Natural killer cell (primary cell): ENCODE results near the gene MUC12. TPM values are rescaled to one million over a fixed set of nuclear protein-coding genes. Genes with fewer than 3 reads are reported as not detected.
A peak's percentile ranks its signal among the peaks of the same experiment; 100 is the strongest.
"Not testable (repeated sequence)": the region's sequence is repeated elsewhere in the genome, so short reads cannot be mapped to it uniquely, and the experiment has no call there.

Source experiments
- ATAC-seq, 3 donors: fragments of 150-1000 bp in 2 of 3; fragments of 200-7000 bp in 1 of 3; cut with Tn5 transposase; 1 replicate in 1 of 3; 2 replicates in 2 of 3; pipeline ENCODE4 v1.10.0; 2021; ENCODE audit warnings: mild to moderate bottlenecking in 2 of 3, moderate library complexity in 2 of 3
- DNase-seq, 2 donors: peaks; one replicate each; pipeline versions ENCODE4 v3.0.0 to v3.0.0-alpha.2; 2013 to 2021; ENCODE audit warnings: mixed read lengths in 1 of 2
- H3K27ac ChIP-seq: one replicate; pipeline ENCODE4 v1.5.1; 2013; ENCODE audit warnings: mild to moderate bottlenecking, low read length
- H3K27me3 ChIP-seq: one replicate; pipeline ENCODE4 v1.6.1; 2013; ENCODE audit warnings: low read length; ENCODE audit not compliant: control insufficient read depth, insufficient read depth
- H3K36me3 ChIP-seq: one replicate; pipeline ENCODE4 v1.6.1; 2013; ENCODE audit warnings: low read length; ENCODE audit not compliant: control insufficient read depth, insufficient read depth
- H3K4me1 ChIP-seq: one replicate; pipeline ENCODE4 v1.6.1; 2013; ENCODE audit warnings: low read length; ENCODE audit not compliant: control insufficient read depth, insufficient read depth
- H3K4me3 ChIP-seq: one replicate; pipeline ENCODE4 v1.5.1; 2013; ENCODE audit warnings: low read length
- H3K9me3 ChIP-seq: one replicate; pipeline ENCODE4 v1.6.1; 2013; ENCODE audit warnings: low read length; ENCODE audit not compliant: control insufficient read depth, insufficient read depth
- H3K27ac Mint-ChIP-seq, 2 donors: one replicate each; pipeline ENCODE4 v1.8.0; 2022; ENCODE audit warnings: mild to moderate bottlenecking in 2 of 2, mixed read lengths in 2 of 2, moderate library complexity in 1 of 2
- H3K27me3 Mint-ChIP-seq, 2 donors: one replicate each; pipeline ENCODE4 v1.8.0; 2022; ENCODE audit warnings: low read depth in 2 of 2, mixed read lengths in 2 of 2
- H3K36me3 Mint-ChIP-seq: one replicate; pipeline ENCODE4 v1.8.0; 2022; ENCODE audit warnings: mixed read lengths
- H3K4me1 Mint-ChIP-seq, 2 donors: one replicate each; pipeline ENCODE4 v1.8.0; 2022; ENCODE audit warnings: mixed read lengths in 2 of 2
- H3K4me3 Mint-ChIP-seq: one replicate; pipeline ENCODE4 v1.8.0; 2022; ENCODE audit warnings: mild to moderate bottlenecking, moderate library complexity, mixed read lengths
- H3K9me3 Mint-ChIP-seq, 2 donors: one replicate each; pipeline ENCODE4 v1.8.0; 2022; ENCODE audit warnings: mixed read lengths in 2 of 2
- CTCF ChIP-seq: fragments of 200-600 bp; IDR thresholded peaks from one replicate; pipeline ENCODE4 v1.8.0; 2022; ENCODE audit warnings: antibody characterized with exemption
- WGBS: methylation state at CpG from one replicate; pipeline ENCODE4 v1.1.7; 2013; ENCODE audit warnings: missing lambda C conversion rate; ENCODE audit not compliant: insufficient coverage; 5-methylcytosine and 5-hydroxymethylcytosine counted together
- intact Hi-C: fragments of 100-400 bp; cut with micrococcal nuclease; formaldehyde crosslinking; loops from one replicate; pipeline ENCODE4 v1.14.2; 2022
- total RNA-seq, 4 donors: library from RNA; stranded (reverse); fragments of 120-200 nt in 1 of 4; gene quantifications; one replicate each; pipeline versions ENCODE4 v1.2.3 to v1.2.4, GENCODE V29; 2013 to 2022

The MUC12 gene
- total RNA-seq, 3 donors from 2014 or later (not counting 1 experiment from before 2014, with no cell fraction given), result 1.2 to 4.6 TPM; not detected in 1

- Histone ChIP-seq H3K27me3 (peaks cover 3% of the 10 kb centered on the region), H3K27ac (no peak overlapping the region), H3K9me3 (no peaks in the 10 kb centered on the region), H3K4me3 (no peak overlapping the region), H3K4me1 (no peaks in the 10 kb centered on the region), H3K36me3 (no peaks in the 10 kb centered on the region)
- peak; percentile 62 to 69 for DNase-seq
- peak in 2 of 3 donors; percentile 49 for ATAC-seq
- no peak overlapping the region for H3K4me3 Mint-ChIP-seq
- H3K27me3 Mint-ChIP-seq, result peaks cover 34 to 49% of the 10 kb centered on the region in 2 donors
- TF ChIP-seq CTCF, result no peak
- WGBS, result 22% methylated on average over 9 of the region's 9 CpGs
- H3K4me1 Mint-ChIP-seq, result peaks cover 0 to 7% of the 10 kb centered on the region in 2 donors
- no peaks in the 10 kb centered on the region for H3K36me3 Mint-ChIP-seq
- no peaks in the 10 kb centered on the region for H3K9me3 Mint-ChIP-seq
- no peak overlapping the region for H3K27ac Mint-ChIP-seq
- intact Hi-C loops, result no loop called here
Measured at GRCh38 chr7:101058355-101058754, 89.0 kb downstream of the MUC12 start.

- H3K4me1 Mint-ChIP-seq, result peaks cover 0 to 7% of the 10 kb centered on the region in 2 donors
- peak; percentile 18 for TF ChIP-seq CTCF
- peaks cover 38 to 54% of the 10 kb centered on the region in 2 donors for H3K27me3 Mint-ChIP-seq
- intact Hi-C loops, result loop anchor here (1.0 kb wide), 2 partner anchors 93 to 162 kb away; no protein-coding TSS in a partner anchor
- H3K9me3 ChIP-seq, result no peaks in the 10 kb centered on the region
- peaks cover 3% of the 10 kb centered on the region for H3K27me3 ChIP-seq
- H3K36me3 Mint-ChIP-seq, result no peaks in the 10 kb centered on the region
- DNase-seq (no peak), ATAC-seq (peak in 2 of 3 donors; percentile 8 to 17)
- no peak overlapping the region for H3K27ac ChIP-seq
- WGBS, result 44% methylated on average over 9 of the region's 9 CpGs
- H3K4me3 ChIP-seq, result no peak overlapping the region
- no peak overlapping the region for H3K4me3 Mint-ChIP-seq
- H3K36me3 ChIP-seq, result no peaks in the 10 kb centered on the region
- H3K4me1 ChIP-seq, result no peaks in the 10 kb centered on the region
- no peaks in the 10 kb centered on the region for H3K9me3 Mint-ChIP-seq
- H3K27ac Mint-ChIP-seq, result no peak overlapping the region
Measured at GRCh38 chr7:101059620-101059942, 90.2 kb downstream of the MUC12 start.

- H3K27me3 Mint-ChIP-seq, result peaks cover 36 to 48% of the 10 kb centered on the region in 2 donors
- Histone ChIP-seq H3K27ac (no peak overlapping the region), H3K4me3 (no peak overlapping the region), H3K36me3 (no peaks in the 10 kb centered on the region), H3K9me3 (no peaks in the 10 kb centered on the region), H3K4me1 (no peaks in the 10 kb centered on the region), H3K27me3 (peaks cover 3% of the 10 kb centered on the region)
- WGBS, result 83% methylated on average over 3 of the region's 5 CpGs
- DNase-seq, result no peak
- H3K27ac Mint-ChIP-seq, result no peak overlapping the region
- peaks cover 0 to 7% of the 10 kb centered on the region in 2 donors for H3K4me1 Mint-ChIP-seq
- no peak overlapping the region for H3K4me3 Mint-ChIP-seq
- H3K36me3 Mint-ChIP-seq, result no peaks in the 10 kb centered on the region
- intact Hi-C loops, result no loop called here
- no peak for TF ChIP-seq CTCF
- no peaks in the 10 kb centered on the region for H3K9me3 Mint-ChIP-seq
- ATAC-seq, result no peak
Measured at GRCh38 chr7:101060992-101061391, 91.6 kb downstream of the MUC12 start.

GRCh38 chr7:101064176-101064550 is 94.8 kb downstream of the MUC12 start:
- H3K27me3 ChIP-seq, H3K36me3 ChIP-seq: not testable (repeated sequence)

GRCh38 chr7:101065162-101065561 is 95.8 kb downstream of the MUC12 start:
- H3K9me3 Mint-ChIP-seq, H3K36me3 ChIP-seq, H3K27ac Mint-ChIP-seq, H3K27ac ChIP-seq, ATAC-seq, H3K4me3 Mint-ChIP-seq, H3K9me3 ChIP-seq, H3K4me3 ChIP-seq, H3K4me1 Mint-ChIP-seq, H3K4me1 ChIP-seq, H3K27me3 ChIP-seq, intact Hi-C loops, H3K36me3 Mint-ChIP-seq, DNase-seq: not testable (repeated sequence)
- 77% methylated on average over 3 of the region's 3 CpGs for WGBS
- peaks cover 28 to 44% of the 10 kb centered on the region in 2 donors for H3K27me3 Mint-ChIP-seq

More at GRCh38 chr7:101064176-101064550, 94.8 kb downstream of the MUC12 start:
- DNase-seq, H3K27ac ChIP-seq, H3K4me3 Mint-ChIP-seq, H3K4me3 ChIP-seq, H3K9me3 ChIP-seq, H3K9me3 Mint-ChIP-seq, intact Hi-C loops, H3K4me1 Mint-ChIP-seq, H3K36me3 Mint-ChIP-seq, H3K4me1 ChIP-seq, H3K27ac Mint-ChIP-seq, ATAC-seq: not testable (repeated sequence)
- H3K27me3 Mint-ChIP-seq, result peaks cover 32 to 44% of the 10 kb centered on the region in 2 donors
- 62% methylated on average over 9 of the region's 9 CpGs for WGBS
